Activated naive CD4-positive, alpha-beta T cell treated with anti-CD3 and anti-CD28 coated beads, Interleukin-2, amount 50 U/mL, for 72 hours (primary cell): ENCODE results near the gene ANAPC4. TPM values are rescaled to one million over a fixed set of nuclear protein-coding genes. Genes with fewer than 3 reads are reported as not detected.
A peak's percentile ranks its signal among the peaks of the same experiment; 100 is the strongest.

Source experiments
- ATAC-seq, 2 donors: fragments of 150-1000 bp; cut with Tn5 transposase; 2 replicates each; pipeline ENCODE4 v1.10.0; 2021; ENCODE audit warnings: mild to moderate bottlenecking in 2 of 2, moderate library complexity in 2 of 2
- DNase-seq, 2 donors: peaks; one replicate each; pipeline ENCODE4 v3.0.0; 2021 to 2022; ENCODE audit warnings: low spot score in 2 of 2
- H3K27ac Mint-ChIP-seq, 2 donors: one replicate each; pipeline ENCODE4 v1.8.0; 2022; ENCODE audit warnings: mild to moderate bottlenecking in 2 of 2, mixed read lengths in 2 of 2
- H3K36me3 Mint-ChIP-seq, 2 donors: one replicate each; pipeline ENCODE4 v1.8.0; 2022; ENCODE audit warnings: mixed read lengths in 2 of 2
- H3K9me3 Mint-ChIP-seq, 2 donors: one replicate each; pipeline ENCODE4 v1.8.0; 2022; ENCODE audit warnings: mixed read lengths in 2 of 2
- total RNA-seq, 2 donors: library from RNA; stranded (reverse); gene quantifications; one replicate each; pipeline ENCODE4 v1.2.3, GENCODE V29; 2022

The ANAPC4 gene
- total RNA-seq, 2 donors from 2014 or later = 40.7 to 42.1 TPM

DNA sequence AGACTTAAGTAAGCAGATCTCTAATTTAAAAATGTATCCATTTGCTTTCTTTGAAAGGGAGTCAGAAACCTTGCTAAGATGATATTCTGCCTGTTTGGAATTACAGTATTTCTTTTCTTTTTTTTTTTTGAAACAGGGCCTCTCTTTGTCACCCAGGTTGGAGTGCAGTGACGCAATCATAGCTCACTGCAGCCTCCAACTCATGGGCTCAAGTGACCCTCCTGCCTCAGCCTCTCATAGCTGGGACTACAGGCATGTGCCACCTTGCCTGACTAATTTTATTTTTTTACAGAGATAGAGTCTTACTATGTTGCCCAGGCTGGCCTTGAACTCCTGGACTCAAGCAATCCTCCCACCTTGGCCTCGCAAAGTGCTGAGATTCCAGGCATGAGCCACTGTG lies 40.0 kb downstream of the ANAPC4 start:
- DNase-seq (no peak), ATAC-seq (no peak)
- peak overlapping the region in 1 of 2 donors; percentile 50 for H3K27ac Mint-ChIP-seq
- H3K36me3 Mint-ChIP-seq = no peaks in the 10 kb centered on the region
- H3K9me3 Mint-ChIP-seq = no peaks in the 10 kb centered on the region

DNA sequence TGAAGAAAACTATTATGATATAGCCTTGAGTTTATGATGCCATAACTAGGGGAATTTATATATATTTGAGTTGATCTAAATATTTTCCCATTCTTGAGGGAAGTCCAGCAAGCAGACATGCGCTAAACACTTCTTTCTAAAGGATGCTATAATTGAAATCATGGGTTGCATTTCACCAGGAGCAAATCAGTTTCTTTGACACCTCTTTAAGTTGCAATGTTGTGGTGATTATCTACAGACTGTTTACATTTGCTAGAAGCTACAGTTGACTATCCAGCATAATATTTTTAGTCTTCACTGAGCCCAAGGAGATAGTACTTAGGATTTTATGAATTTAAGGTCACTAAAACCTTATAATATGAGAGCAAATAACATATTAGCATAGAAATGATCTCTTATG lies 43.9 kb downstream of the ANAPC4 start:
- ATAC-seq = no peak
- Mint-ChIP-seq H3K27ac (no peak overlapping the region), H3K36me3 (no peaks in the 10 kb centered on the region), H3K9me3 (no peaks in the 10 kb centered on the region)
- DNase-seq = no peak

DNA sequence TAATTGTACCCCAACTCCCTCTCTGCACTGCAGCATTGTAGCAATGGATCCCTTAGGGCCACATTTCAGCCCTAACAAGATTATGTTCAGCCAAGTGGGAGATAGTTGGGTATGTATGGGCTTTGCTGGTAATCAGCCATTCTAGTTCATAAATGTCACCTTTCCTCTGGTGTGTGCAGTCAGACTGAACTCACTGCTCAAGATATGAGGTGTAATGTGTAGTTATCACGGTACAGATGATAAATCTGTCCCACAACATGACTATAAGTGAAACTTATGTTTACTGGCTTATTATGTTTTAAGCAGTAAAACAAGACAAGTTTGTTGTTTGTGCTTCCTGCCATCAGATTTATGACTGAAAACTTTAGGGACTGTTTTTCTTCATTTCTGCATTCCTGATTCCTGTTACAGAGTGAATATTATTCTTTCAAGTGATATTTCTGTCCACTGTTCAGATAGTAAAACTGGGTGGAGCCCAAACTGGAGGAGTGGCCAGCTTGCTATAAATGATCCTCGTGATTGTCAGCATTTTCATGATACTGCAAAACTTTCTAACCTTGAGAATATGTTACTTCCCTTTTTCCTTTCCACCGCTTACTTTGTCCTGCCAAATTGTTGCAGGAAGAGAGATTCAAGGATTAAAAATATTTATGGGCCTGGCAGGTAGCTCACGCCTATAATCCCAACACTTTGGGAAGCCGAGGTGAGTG lies 44.9 kb downstream of the ANAPC4 start:
- Mint-ChIP-seq H3K27ac (peak overlapping the region in 1 of 2 donors; percentile 45), H3K9me3 (no peaks in the 10 kb centered on the region), H3K36me3 (no peaks in the 10 kb centered on the region)
- DNase-seq = no peak
- ATAC-seq = peak; percentile 41 to 97

DNA sequence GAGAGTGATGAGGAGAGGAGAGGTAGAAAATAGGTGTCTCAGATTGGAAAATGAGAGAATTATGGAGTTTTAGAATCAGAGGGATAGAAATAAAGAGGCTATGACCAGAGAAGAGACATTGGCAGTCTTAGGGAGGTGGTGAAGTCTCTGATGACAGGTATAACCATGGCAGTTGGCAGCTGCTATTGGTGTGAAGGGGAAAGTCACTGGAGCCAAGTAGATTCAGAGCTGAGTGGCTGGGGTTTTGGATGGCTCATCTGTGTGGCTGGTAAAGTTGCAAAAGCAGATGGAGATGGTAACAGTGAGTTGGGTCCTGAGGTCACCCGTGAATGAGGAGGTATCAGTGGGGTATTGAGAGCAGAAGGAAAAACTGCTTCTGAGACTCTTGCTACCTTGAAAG lies 46.5 kb downstream of the ANAPC4 start:
- peak overlapping the region in 1 of 2 donors; percentile 51 for H3K27ac Mint-ChIP-seq
- ATAC-seq (no peak), DNase-seq (no peak)
- peaks cover 0 to 4% of the 10 kb centered on the region in 2 donors for H3K9me3 Mint-ChIP-seq
- H3K36me3 Mint-ChIP-seq = peaks cover 4 to 5% of the 10 kb centered on the region in 2 donors

DNA sequence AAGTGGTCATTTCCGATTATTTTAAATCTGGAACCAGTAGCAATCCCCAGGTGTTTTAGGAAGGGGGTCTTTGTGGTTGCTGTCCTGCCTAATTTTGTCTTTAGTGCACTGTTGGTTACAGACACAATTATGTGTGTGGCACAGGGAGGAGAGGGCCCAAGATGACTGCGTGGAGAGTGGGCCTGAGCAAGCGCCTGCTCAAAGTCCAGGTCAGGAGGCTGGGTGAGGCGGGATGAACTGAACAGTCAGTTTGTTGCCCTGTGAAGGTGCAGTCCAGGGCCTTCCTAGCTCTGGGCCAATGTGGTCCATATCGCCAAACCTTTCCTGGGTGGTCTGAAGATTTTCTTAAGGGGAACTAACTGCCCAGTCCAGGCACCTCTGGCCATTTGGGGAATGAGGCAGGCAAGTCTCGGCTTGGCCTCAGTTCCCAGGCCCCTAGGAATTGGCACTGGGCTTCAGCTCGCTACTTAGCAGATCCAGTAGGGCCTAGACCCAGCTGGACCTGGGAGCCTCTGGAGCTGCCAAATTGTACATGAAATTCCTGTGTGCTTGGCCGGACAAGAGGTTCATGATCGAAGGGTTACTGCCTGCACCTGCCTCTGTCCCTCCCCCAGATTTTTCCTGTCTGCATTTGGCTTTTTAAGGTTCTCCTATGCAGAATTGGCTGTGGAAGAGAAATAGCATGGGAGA lies 47.6 kb downstream of the ANAPC4 start:
- DNase-seq (no peak), ATAC-seq (no peak)
- peak overlapping the region in 1 of 2 donors; percentile 92 for H3K27ac Mint-ChIP-seq
- H3K36me3 Mint-ChIP-seq = peaks cover 4 to 6% of the 10 kb centered on the region in 2 donors
- H3K9me3 Mint-ChIP-seq = peaks cover 0 to 8% of the 10 kb centered on the region in 2 donors

DNA sequence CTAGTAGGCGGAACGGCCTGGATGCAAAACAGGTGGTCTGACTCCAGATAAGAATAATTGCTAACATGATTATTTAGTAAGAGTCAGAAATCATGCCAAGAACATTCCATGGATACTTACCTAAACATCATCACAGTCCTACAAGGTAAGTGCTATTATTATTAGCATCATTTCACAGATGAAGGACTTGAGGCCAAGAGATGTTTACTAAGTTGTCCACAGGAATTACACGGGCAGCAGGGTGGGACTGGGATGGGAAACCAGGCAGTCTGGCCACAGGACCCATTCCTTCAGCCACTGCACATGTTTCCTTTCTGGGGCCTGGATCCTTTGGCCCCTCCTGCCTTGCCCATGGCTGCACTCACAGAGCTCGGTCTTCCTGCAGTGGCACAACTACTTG lies 48.3 kb downstream of the ANAPC4 start:
- no peak overlapping the region for H3K27ac Mint-ChIP-seq
- ATAC-seq = no peak
- peaks cover 0 to 8% of the 10 kb centered on the region in 2 donors for H3K9me3 Mint-ChIP-seq
- peaks cover 4 to 6% of the 10 kb centered on the region in 2 donors for H3K36me3 Mint-ChIP-seq
- no peak for DNase-seq

DNA sequence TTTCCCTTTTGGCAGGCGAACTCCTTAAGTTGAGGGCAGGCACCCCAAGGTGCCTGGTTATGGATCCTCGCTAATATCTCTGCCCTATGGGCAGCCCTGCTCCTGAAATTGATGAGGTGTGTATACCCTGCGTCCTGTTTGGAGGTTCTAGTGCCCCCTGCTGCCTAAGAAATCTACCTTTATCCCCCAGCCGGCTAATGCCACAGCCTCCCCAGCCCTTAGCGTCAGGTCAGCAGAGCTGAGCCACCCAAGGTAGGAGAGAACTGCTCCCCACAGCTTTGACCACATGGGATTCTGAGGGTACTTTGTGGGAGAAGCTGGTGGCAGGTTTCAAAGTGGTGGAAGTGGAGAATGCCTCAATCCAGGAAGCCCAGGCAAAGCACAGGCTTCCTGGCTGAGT lies 50.8 kb downstream of the ANAPC4 start:
- peaks cover 4 to 6% of the 10 kb centered on the region in 2 donors for H3K36me3 Mint-ChIP-seq
- peaks cover 0 to 8% of the 10 kb centered on the region in 2 donors for H3K9me3 Mint-ChIP-seq
- peak overlapping the region in 1 of 2 donors; percentile 17 for H3K27ac Mint-ChIP-seq
- no peak for DNase-seq
- ATAC-seq = no peak

DNA sequence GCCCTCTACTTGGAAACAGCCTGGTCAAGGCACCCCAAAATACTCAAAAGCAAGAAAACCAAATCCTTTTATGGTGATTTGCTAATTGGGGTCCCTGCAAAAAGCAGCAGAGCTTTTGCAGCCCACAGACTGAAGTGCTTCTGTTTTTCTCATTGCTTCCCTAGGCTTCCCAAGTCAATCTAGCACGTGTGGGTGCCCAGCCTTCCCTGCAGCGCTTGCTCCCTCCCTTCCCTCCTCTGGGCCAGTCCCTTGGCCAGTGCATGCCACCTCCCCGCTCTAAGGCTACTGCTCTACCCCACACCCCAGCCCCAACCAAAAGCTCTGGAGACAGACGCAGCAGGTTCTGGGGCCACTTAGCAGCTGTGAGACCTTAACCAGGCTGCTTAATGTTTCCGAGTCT lies 53.6 kb downstream of the ANAPC4 start:
- Mint-ChIP-seq H3K9me3 (peaks cover 0 to 8% of the 10 kb centered on the region in 2 donors), H3K36me3 (peaks cover 4 to 6% of the 10 kb centered on the region in 2 donors), H3K27ac (no peak overlapping the region)
- DNase-seq (no peak), ATAC-seq (no peak)

DNA sequence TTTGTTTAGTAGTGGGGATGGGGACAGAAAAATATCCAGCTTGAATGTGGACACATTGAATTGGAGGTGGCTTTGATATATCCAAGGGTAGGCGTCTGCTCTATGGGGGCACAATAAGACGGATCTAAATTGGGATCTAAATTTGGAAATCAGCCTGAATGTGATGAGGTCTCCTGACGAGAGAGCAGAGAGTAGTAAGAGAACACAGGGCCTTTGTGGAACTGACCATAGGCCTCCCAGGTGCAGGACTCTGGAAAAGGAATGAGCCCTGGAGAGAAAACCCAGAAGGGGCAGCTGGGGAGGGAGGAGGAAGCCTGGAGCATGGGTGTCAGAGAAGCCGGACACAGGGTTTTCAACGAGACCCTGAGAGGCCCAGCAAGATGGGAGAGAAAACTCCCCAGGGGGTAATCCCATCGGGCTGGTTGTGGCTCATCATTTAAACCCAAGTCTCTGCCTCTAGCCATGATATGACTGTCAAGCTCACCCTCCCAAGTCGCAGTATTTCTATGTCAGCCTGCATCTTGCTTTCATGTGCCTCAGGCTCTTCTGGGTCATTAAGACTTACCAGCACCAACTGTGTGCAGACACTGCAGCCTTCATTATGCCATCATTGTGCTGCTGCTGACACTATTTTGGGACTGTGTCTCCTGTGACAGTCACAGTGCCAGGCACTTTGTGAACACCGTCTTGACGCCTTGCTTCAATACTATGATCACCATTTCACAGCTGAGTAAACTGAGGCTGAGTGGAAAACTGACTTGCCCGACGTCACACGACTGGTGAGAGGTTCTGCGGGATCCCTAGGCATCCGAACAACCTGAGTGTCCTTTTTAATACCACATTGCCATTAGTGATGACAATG lies 57.1 kb downstream of the ANAPC4 start:
- peak overlapping the region in 1 of 2 donors; percentile 33 for H3K27ac Mint-ChIP-seq
- DNase-seq = no peak
- H3K9me3 Mint-ChIP-seq = peaks cover 0 to 2% of the 10 kb centered on the region in 2 donors

DNA sequence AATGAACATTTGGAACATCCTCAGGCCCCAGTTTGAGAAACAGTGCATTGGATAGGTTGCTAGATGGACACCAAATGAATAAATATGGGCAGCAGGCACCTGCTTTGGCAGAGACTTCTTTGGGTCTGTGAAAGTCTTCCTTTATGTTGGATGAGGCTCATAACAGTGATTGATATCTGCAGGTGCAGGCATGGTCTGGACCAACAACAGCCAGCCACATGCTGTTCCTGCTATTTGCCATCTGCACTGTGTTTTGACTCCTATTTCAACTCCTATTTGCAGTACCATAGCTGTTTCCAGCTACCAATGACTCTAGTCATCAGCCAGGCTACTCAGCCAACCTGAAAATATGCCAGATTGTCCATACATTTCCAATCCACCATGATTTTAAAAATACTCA lies 60.9 kb downstream of the ANAPC4 start:
- no peak for ATAC-seq
- H3K27ac Mint-ChIP-seq = no peak overlapping the region
- H3K9me3 Mint-ChIP-seq = peaks cover 0 to 2% of the 10 kb centered on the region in 2 donors
- no peak for DNase-seq
- peaks cover 0 to 4% of the 10 kb centered on the region in 2 donors for H3K36me3 Mint-ChIP-seq

More for the DNA sequence above, 57.1 kb downstream of the ANAPC4 start:
- no peak for ATAC-seq
- peaks cover 0 to 4% of the 10 kb centered on the region in 2 donors for H3K36me3 Mint-ChIP-seq

DNA sequence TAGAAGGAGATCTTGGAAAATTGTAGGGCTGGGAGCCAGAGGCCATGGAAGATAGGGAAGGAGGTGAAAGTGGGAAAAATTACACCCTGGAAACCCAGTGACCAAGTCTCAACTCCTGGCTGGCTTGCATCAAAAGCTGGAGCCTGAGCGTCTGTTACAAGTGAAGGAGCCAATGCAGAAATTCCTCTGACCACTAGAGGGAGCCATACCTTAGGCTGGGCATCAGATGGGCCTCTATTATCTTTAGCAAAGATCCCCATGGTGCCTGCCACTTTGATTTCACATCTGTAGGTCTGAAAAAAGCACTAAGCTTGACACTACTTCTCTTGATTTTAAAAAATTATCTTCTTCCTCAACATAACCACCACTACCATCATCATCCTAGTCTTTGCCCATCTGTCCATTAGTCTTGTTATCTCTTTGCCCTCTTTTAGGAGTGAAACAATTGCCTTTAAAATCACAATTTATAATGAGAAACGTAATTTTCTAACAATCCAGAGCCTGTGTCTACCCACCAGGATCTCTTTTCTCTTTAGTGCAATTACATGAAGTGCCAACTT lies 62.9 kb downstream of the ANAPC4 start:
- Mint-ChIP-seq H3K27ac (no peak overlapping the region), H3K9me3 (peaks cover 0 to 2% of the 10 kb centered on the region in 2 donors), H3K36me3 (peaks cover 0 to 4% of the 10 kb centered on the region in 2 donors)
- peak in 1 of 2 donors; percentile 69 for DNase-seq
- ATAC-seq = peak; percentile 74 to 82

DNA sequence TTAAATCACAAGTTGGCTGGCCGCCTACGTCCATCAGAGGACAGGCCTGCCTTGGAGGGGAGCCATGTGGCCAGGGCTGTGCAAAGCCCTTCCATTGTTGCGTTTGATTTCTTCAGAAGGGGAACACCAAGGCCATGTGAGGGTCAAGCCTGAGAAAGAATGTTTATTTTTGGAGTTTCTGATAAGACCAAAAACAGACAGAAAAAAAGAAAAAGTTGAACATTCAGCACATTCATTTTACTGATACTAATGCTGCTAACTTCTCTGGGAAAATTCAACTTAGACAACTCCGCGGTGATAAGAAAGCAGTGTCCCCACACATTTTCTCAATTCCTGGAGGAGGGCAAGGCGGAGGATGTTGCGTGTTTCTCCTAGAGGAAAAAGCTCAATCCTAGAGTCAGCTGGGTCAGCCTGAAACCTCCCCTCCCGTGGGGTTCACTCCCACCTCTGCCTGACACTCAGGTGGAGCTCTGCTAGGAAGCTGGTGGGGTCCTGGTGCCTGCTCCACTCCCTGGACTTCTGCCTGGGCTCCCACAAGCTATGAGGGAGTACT lies 63.5 kb downstream of the ANAPC4 start:
- peak in 1 of 2 donors; percentile 24 for ATAC-seq
- Mint-ChIP-seq H3K36me3 (peaks cover 0 to 4% of the 10 kb centered on the region in 2 donors), H3K9me3 (peaks cover 0 to 2% of the 10 kb centered on the region in 2 donors), H3K27ac (no peak overlapping the region)
- DNase-seq = no peak

DNA sequence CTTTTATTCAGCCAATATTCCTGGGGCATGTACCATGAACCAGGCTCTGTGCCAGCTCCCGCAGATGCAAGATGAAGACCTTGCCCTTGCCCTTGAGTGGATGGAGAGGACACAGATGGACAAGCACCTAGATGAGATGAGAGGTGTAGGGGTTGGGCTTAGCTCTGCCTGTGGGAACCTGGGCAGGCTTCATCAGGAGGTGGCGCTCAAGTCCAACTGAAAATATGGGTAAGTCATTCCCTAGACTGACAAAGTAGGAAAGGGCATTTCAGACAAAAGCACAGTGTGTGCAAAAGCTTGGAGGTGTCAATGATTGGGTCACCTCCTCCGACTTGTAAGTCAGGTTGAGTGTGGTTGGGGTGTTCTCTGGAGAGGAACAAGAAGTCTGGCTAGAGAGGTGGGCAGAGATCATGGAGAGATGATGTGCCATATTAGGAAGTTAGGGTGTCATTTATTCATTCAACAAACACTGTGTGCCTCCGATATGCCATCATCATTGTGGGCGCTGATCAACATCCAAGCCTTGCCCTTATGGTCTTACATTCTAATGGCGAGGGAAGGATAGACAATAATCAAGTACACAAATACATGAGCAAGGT lies 64.6 kb downstream of the ANAPC4 start:
- DNase-seq = peak in 1 of 2 donors; percentile 10
- Mint-ChIP-seq H3K36me3 (peaks cover 0 to 4% of the 10 kb centered on the region in 2 donors), H3K27ac (no peak overlapping the region), H3K9me3 (peaks cover 0 to 2% of the 10 kb centered on the region in 2 donors)
- ATAC-seq = peak; percentile 41 to 55

DNA sequence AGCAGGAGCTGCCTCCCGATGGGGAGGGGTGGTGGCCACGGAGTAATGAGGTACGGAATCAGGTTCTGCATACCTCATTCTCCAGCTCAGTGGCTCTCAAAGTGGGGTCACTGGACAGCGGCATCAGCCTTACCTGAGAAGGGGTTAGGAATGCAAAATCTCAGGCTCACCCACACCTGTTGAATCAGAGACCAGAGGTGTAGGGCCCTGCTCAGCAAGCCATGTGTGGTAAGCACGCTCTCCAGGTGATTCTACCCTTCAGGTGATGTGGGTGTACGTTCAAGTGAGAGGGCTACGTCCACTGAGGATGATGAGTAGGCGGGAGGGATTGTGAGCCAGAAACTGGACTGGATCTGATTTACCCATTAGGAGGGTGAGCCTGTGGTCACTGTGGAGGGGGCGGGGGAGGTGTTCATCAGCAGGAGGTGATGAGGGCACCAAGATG lies 65.8 kb downstream of the ANAPC4 start:
- ATAC-seq = no peak
- DNase-seq = no peak
- H3K27ac Mint-ChIP-seq = no peak overlapping the region
- H3K36me3 Mint-ChIP-seq = peaks cover 0 to 4% of the 10 kb centered on the region in 2 donors
- peaks cover 0 to 2% of the 10 kb centered on the region in 2 donors for H3K9me3 Mint-ChIP-seq

DNA sequence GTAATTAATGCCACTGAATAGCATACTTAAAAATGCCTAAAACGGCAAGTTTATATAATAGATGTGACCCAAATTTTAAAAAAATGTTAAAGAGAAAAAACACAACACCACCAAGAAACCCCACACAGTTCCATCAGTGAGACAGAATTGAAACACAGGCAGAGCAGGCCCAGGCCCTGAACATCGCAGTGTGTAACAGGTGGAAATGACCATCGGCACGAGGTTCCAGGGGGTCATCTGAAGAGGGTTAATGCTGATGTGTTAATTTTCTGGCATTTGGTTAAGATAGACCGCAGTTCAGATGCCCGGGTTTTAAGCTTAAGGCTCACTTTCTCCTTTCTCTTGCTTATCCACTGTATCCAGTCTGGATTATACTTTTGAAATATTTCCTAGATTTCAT lies 66.8 kb downstream of the ANAPC4 start:
- no peak for DNase-seq
- H3K27ac Mint-ChIP-seq = no peak overlapping the region
- H3K9me3 Mint-ChIP-seq = peaks cover 0 to under 1% of the 10 kb centered on the region in 2 donors
- ATAC-seq = no peak
- peaks cover 0 to under 1% of the 10 kb centered on the region in 2 donors for H3K36me3 Mint-ChIP-seq

DNA sequence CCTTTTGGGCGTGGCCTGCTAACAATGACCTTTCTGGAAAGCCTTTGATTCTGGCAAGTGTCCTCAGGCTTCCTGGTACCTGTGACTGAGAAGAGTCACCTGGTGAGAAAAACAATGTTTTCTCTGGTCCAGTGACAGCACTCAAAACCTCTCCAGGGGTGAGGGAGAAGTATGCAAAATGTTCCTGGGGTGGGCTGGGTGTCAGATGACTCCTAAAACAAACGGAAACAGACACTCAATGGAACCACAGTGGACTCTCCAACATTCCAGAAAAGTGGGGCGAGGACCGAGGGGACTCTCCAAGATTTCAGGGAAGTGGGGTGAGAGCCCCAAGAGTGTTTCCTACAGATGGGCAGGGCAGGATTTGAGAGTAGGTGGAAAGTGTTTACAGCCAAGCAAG lies 69.5 kb downstream of the ANAPC4 start:
- Mint-ChIP-seq H3K9me3 (no peaks in the 10 kb centered on the region), H3K27ac (no peak overlapping the region), H3K36me3 (no peaks in the 10 kb centered on the region)
- ATAC-seq (no peak), DNase-seq (no peak)
